Astrocyte (in vitro differentiated cells and primary cell): ENCODE results near the gene GPR180.

ENCODE experiments used
- EZH2 ChIP-seq: IDR thresholded peaks from 2 replicates; pipeline ENCODE4 v1.6.1; 2012; ENCODE audit warnings: mild to moderate bottlenecking, low read length, inconsistent platforms; ENCODE audit not compliant: insufficient read depth
- TF ChIP-seq, protein P1 (sequence below): IDR thresholded peaks from 2 replicates; pipeline ENCODE4 v1.5.1; 2011; ENCODE audit warnings: low read depth, mild to moderate bottlenecking, inconsistent platforms, low read length, moderate library complexity; ENCODE audit not compliant: insufficient read depth

DNA sequence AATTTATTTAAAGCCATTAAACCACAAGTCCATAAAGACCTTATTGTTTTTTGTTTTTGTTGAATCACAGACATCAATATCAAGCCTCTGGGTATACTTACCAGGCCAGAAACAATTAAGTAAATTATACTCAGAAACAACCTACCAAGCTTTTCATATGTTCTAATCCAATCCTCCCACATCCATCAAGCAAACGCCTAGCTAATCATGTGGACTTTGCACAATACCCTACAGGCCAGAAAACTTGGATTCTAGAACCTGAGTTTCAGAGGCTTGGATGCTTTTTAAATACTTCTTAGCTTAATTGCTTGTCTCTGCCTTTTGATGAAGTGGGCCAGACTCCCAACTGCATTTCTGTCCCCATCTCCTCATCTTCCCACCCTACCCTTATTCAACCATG is 45.6 kb upstream of the GPR180 start:
- TF ChIP-seq, protein P1, sequence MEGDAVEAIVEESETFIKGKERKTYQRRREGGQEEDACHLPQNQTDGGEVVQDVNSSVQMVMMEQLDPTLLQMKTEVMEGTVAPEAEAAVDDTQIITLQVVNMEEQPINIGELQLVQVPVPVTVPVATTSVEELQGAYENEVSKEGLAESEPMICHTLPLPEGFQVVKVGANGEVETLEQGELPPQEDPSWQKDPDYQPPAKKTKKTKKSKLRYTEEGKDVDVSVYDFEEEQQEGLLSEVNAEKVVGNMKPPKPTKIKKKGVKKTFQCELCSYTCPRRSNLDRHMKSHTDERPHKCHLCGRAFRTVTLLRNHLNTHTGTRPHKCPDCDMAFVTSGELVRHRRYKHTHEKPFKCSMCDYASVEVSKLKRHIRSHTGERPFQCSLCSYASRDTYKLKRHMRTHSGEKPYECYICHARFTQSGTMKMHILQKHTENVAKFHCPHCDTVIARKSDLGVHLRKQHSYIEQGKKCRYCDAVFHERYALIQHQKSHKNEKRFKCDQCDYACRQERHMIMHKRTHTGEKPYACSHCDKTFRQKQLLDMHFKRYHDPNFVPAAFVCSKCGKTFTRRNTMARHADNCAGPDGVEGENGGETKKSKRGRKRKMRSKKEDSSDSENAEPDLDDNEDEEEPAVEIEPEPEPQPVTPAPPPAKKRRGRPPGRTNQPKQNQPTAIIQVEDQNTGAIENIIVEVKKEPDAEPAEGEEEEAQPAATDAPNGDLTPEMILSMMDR: no peak
- TF ChIP-seq EZH2: no peak
